Sigmoid colon (tissue), 7 donors: Measurements from ENCODE around the gene WNT6. TPM values are rescaled to one million over a fixed set of nuclear protein-coding genes. Genes with fewer than 3 reads are reported as not detected.

Experiments used
- DNase-seq: peaks from one replicate; pipeline ENCODE4 v3.0.0-alpha.2; 2019
- H3K27ac ChIP-seq, 4 donors: fragments of 200-600 bp; sonication (generic); one replicate each; pipeline ENCODE4 v1.5.1; 2016 to 2019; ENCODE audit warnings: mild to moderate bottlenecking in 1 of 4
- H3K27me3 ChIP-seq, 3 donors: fragments of 200-600 bp; sonication (generic); one replicate each; pipeline ENCODE4 v1.5.1; 2019; ENCODE audit warnings: mild to moderate bottlenecking in 1 of 3
- H3K36me3 ChIP-seq, 4 donors: fragments of 200-600 bp; sonication (generic); one replicate each; pipeline ENCODE4 v1.5.1; 2016 to 2019
- H3K4me1 ChIP-seq, 4 donors: fragments of 200-600 bp; sonication (generic); one replicate each; pipeline ENCODE4 v1.5.1; 2017 to 2019
- H3K4me3 ChIP-seq, 4 donors: fragments of 200-600 bp; sonication (generic); one replicate each; pipeline ENCODE4 v1.5.1; 2017 to 2019; ENCODE audit warnings: mild to moderate bottlenecking in 2 of 4, moderate library complexity in 1 of 4
- H3K9me3 ChIP-seq, 4 donors: fragments of 200-600 bp in 3 of 4; sonication (generic) in 3 of 4; one replicate each; pipeline versions ENCODE4 v1.5.1 to v1.6.1; 2013 to 2019
- EP300 ChIP-seq, 4 donors: sonication (generic); formaldehyde crosslinking; IDR thresholded peaks; one replicate each; pipeline ENCODE4 v1.6.1; 2017; ENCODE audit warnings: antibody characterized with exemption in 4 of 4
- POLR2A ChIP-seq, 2 donors: fragments of 450-650 bp; IDR thresholded peaks; one replicate each; pipeline ENCODE4 v1.6.1; 2016; ENCODE audit warnings: antibody characterized with exemption in 2 of 2, mild to moderate bottlenecking in 2 of 2, moderate library complexity in 2 of 2
- POLR2AphosphoS5 ChIP-seq, 4 donors: sonication (generic); formaldehyde crosslinking; IDR thresholded peaks; one replicate each; pipeline ENCODE4 v1.6.1; 2017; ENCODE audit warnings: antibody characterized with exemption in 4 of 4
- WGBS, 2 donors: extraction: QIAGEN DNeasy Blood & Tissue Kit; methylation state at CpG; one replicate each; pipeline ENCODE4 v1.1.7; 2013; 5-methylcytosine and 5-hydroxymethylcytosine counted together
- intact Hi-C: fragments of 100-400 bp; cut with DNase I; formaldehyde crosslinking; loops from one replicate; pipeline ENCODE4 v1.15.1; 2023
- polyA plus RNA-seq, 3 donors: library from polyadenylated mRNA; stranded (reverse); fragments of 200-250 nt; gene quantifications; one replicate each; pipeline ENCODE4 v1.2.3, GENCODE V29; 2013
- total RNA-seq, 4 donors: library from RNA; depleted of rRNA; stranded (reverse); fragments of >200 nt; gene quantifications; one replicate each; pipeline ENCODE4 v1.1.0, GENCODE V29; 2016
- TF ChIP-seq, protein P1 (sequence below), 4 experiments: fragments of 450-650 bp in 3 of 4; fragments of 200-600 bp in 1 of 4; IDR thresholded peaks; one replicate each; pipeline ENCODE4 v1.5.1; 2016 to 2019; ENCODE audit warnings: antibody characterized with exemption in 4 of 4, mild to moderate bottlenecking in 3 of 4, moderate library complexity in 2 of 4
- donor health status: healthy with polysubstance abuse.
- donor health status: Bipolar disorder and iron deficiency.
- donor health status: healthy.

Gene WNT6
- total and polyA plus RNA-seq, 7 donors = 1.5 to 3.9 (median 2.9) TPM; not detected in 2

DNA sequence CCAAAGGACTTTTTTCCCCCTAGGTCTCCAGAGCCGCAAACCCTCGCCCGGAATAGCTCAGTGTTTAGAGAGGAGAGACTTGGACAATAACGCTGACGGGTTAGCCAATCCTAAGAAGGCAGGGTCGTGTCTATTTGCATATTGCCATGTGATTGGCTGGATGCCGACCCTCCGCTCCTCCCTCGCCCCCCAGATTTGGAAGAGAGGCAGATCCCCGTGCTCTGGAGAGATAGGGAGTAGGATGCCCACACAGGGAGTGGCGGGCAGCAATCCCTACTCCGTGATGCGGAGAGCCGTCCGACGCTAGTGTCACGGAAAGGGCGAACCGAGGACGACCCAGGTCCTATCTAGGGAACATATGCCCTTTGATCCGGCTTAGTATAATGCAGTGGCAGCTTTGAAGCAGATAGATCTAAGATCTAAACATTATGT, 1.4 kb downstream of the WNT6 start:
- 1 to 3% methylated on average over 21 of the region's 21 CpGs for WGBS, 2 donors
- intact Hi-C loops = no loop called here
- Histone ChIP-seq H3K9me3 (no peaks in the 10 kb centered on the region), H3K36me3 (no peaks in the 10 kb centered on the region), H3K4me3 (peak overlapping the region in 3 of 4 donors; percentile 40 to 47 (median 42)), H3K27ac (peak overlapping the region in 2 of 4 donors; percentile 32 to 47), H3K4me1 (peaks cover 0 to 27% (median 23%) of the 10 kb centered on the region in 4 donors), H3K27me3 (peaks cover 37 to 100% (median 88%) of the 10 kb centered on the region in 3 donors)
- TF ChIP-seq, protein P1, sequence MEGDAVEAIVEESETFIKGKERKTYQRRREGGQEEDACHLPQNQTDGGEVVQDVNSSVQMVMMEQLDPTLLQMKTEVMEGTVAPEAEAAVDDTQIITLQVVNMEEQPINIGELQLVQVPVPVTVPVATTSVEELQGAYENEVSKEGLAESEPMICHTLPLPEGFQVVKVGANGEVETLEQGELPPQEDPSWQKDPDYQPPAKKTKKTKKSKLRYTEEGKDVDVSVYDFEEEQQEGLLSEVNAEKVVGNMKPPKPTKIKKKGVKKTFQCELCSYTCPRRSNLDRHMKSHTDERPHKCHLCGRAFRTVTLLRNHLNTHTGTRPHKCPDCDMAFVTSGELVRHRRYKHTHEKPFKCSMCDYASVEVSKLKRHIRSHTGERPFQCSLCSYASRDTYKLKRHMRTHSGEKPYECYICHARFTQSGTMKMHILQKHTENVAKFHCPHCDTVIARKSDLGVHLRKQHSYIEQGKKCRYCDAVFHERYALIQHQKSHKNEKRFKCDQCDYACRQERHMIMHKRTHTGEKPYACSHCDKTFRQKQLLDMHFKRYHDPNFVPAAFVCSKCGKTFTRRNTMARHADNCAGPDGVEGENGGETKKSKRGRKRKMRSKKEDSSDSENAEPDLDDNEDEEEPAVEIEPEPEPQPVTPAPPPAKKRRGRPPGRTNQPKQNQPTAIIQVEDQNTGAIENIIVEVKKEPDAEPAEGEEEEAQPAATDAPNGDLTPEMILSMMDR (IDR thresholded peaks at IDR 0.05) = no peak
- TF ChIP-seq POLR2A (IDR thresholded peaks at IDR 0.05) (no peak), POLR2AphosphoS5 (IDR thresholded peaks at IDR 0.05) (peak in 3 of 4 donors; percentile 62 to 67 (median 62))
- peak; percentile 87 for DNase-seq

DNA sequence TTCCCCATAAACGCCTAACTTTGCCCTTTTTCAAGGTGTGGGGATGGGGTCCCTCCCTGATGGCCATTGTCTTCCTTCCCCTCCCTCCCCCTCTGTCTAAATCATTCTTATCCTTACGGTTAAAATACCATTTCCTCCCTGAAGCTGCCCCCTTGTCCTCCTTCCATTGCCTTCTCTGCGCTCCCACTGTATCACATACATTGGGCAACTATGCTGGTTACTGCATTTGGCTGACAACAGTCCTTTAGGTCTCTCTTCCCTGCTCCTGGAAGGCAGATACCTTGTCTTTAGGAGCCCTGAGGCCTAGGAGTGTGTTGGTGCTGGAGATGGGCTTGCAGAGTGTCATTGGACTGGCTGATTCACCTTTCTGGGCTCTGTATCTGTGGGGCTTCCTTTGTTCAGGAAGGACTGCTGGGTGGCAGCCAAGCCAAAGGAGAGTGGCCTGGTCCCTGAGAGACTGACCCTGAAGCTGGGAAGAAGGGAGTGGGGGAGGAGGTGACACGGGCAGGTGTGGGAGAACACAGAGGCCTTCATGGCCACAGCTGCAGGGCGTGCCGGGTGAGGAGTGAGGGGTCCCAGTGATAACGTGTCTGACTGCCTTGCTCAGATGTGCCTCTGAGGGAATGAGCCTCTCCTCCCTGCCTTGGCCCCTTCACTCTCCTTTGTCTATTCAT, 2.2 kb downstream of the WNT6 start:
- intact Hi-C loops = no loop called here
- DNase-seq = peak; percentile 42
- Histone ChIP-seq H3K9me3 (no peaks in the 10 kb centered on the region), H3K27ac (no peak overlapping the region), H3K27me3 (peaks cover 39 to 100% (median 87%) of the 10 kb centered on the region in 3 donors), H3K4me3 (no peak overlapping the region), H3K36me3 (no peaks in the 10 kb centered on the region), H3K4me1 (peaks cover 0 to 27% (median 23%) of the 10 kb centered on the region in 4 donors)
- TF ChIP-seq POLR2AphosphoS5 (IDR thresholded peaks at IDR 0.05) = no peak
- TF ChIP-seq, protein P1 (IDR thresholded peaks at IDR 0.05) = no peak
- no peak for TF ChIP-seq EP300 (IDR thresholded peaks at IDR 0.05)
- TF ChIP-seq POLR2A (IDR thresholded peaks at IDR 0.05) = no peak
- WGBS, 2 donors = 52 to 58% methylated on average over 7 of the region's 7 CpGs

DNA sequence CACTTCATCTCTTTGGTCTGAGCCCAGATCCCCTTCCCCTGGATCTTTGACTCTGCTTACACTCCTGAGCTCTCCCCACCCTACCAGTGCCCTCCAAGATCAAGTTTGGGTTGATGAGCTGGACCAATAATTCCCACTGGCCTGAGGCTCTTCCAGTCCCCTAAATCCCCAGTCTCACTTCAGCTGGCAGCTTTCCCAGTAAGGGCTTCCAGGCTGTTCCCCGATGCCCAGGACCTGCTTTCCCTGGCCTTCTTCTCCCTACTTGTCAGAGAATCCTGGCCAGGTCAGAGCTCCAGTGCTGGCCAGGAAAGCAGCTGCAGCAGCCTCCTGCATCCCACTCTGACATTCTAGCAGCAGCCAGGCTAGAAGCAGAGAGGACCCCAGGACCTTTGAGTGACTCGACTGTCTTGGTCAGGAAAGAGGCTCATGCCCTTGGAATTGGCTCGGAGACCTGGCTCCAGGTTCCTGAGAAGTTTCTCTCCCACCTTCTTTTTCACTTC, 3.5 kb downstream of the WNT6 start:
- H3K36me3 ChIP-seq = no peaks in the 10 kb centered on the region
- H3K27ac ChIP-seq = no peak overlapping the region
- no peak overlapping the region for H3K4me3 ChIP-seq
- WGBS, 2 donors = 79 to 85% methylated on average over 3 of the region's 3 CpGs
- H3K4me1 ChIP-seq = peaks cover 0 to 27% (median 23%) of the 10 kb centered on the region in 4 donors
- H3K27me3 ChIP-seq = peaks cover 39 to 100% (median 80%) of the 10 kb centered on the region in 3 donors
- intact Hi-C loops = no loop called here
- DNase-seq = no peak
- TF ChIP-seq POLR2A (IDR thresholded peaks at IDR 0.05) (no peak), EP300 (IDR thresholded peaks at IDR 0.05) (no peak), POLR2AphosphoS5 (IDR thresholded peaks at IDR 0.05) (no peak)
- TF ChIP-seq, protein P1 (IDR thresholded peaks at IDR 0.05) = no peak
- no peaks in the 10 kb centered on the region for H3K9me3 ChIP-seq

DNA sequence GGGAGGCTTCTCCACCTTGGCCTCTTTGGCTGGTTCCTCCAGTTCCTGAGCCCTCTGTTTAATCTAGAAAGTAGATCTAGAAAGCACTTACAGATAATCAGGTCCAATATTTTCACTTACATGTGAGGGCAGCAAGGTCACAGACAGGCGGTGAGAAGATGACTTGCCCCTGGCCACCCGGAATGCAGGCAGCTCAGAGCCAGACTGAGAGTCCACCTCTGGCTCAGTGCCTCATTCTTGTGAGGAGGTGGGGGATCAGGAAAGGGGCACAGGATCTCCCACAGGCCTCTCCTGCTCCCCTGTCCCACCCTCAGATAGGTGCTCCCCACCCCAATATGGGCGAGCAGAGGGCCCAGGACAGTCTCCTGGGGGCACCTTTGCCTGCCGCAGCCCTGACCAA, 5.8 kb downstream of the WNT6 start:
- peaks cover 0 to 9% (median 9%) of the 10 kb centered on the region in 4 donors for H3K4me1 ChIP-seq
- intact Hi-C loops = no loop called here
- no peaks in the 10 kb centered on the region for H3K36me3 ChIP-seq
- TF ChIP-seq POLR2AphosphoS5 (IDR thresholded peaks at IDR 0.05) (no peak), EP300 (IDR thresholded peaks at IDR 0.05) (no peak), POLR2A (IDR thresholded peaks at IDR 0.05) (no peak)
- TF ChIP-seq, protein P1 (IDR thresholded peaks at IDR 0.05) = no peak
- WGBS, 2 donors = 80 to 84% methylated on average over 4 of the region's 4 CpGs
- H3K27me3 ChIP-seq = peaks cover 16 to 99% (median 60%) of the 10 kb centered on the region in 3 donors
- H3K27ac ChIP-seq = no peak overlapping the region
- no peak overlapping the region for H3K4me3 ChIP-seq
- no peak for DNase-seq
- H3K9me3 ChIP-seq = no peaks in the 10 kb centered on the region
